Activated naive CD8-positive, alpha-beta T cell treated with anti-CD3 and anti-CD28 coated beads, Interleukin-2, amount 10 ng/mL, durations not matched to agents 7 days and 5 days (primary cell): Measurements from ENCODE around the gene LCAT. TPM values are rescaled to one million over a fixed set of nuclear protein-coding genes. Genes with fewer than 3 reads are reported as not detected.
"Not testable (repeated sequence)": the region's sequence is repeated elsewhere in the genome, so short reads cannot be mapped to it uniquely, and the experiment has no call there.

Experiments used
- ATAC-seq: fragments of 150-1000 bp; cut with Tn5 transposase; one replicate; pipeline ENCODE4 v1.10.0; 2021; ENCODE audit warnings: low read depth, moderate library complexity
- POLR2A ChIA-PET: fragments of 350-600 bp; sonication (Branson Sonifier 250); formaldehyde crosslinking; loops from one replicate; lab custom pipeline; 2021; ENCODE audit warnings: antibody characterized with exemption; lab: Charles Lee
- DNase-seq: peaks from one replicate; pipeline ENCODE4 v3.0.0; 2021
- H3K27ac Mint-ChIP-seq: one replicate; pipeline ENCODE4 v1.8.0; 2022; ENCODE audit warnings: mild to moderate bottlenecking, mixed read lengths
- H3K27me3 Mint-ChIP-seq: one replicate; pipeline ENCODE4 v1.8.0; 2022; ENCODE audit warnings: mild to moderate bottlenecking, moderate library complexity, mixed read lengths
- H3K36me3 Mint-ChIP-seq: one replicate; pipeline ENCODE4 v1.8.0; 2021; ENCODE audit warnings: mild to moderate bottlenecking, mixed read lengths
- H3K4me1 Mint-ChIP-seq: one replicate; pipeline ENCODE4 v1.8.0; 2021; ENCODE audit warnings: mixed read lengths
- H3K4me3 Mint-ChIP-seq: one replicate; pipeline ENCODE4 v1.8.0; 2022; ENCODE audit warnings: mild to moderate bottlenecking, moderate library complexity, mixed read lengths
- H3K9me3 Mint-ChIP-seq: one replicate; pipeline ENCODE4 v1.8.0; 2021; ENCODE audit warnings: mixed read lengths
- total RNA-seq, 2 experiments: library from RNA; stranded (reverse); gene quantifications; one replicate each; pipeline ENCODE4 v1.2.3, GENCODE V29; 2021

Gene LCAT
- total RNA-seq, 2 experiments from 2014 or later = 17.6 to 23.6 TPM

DNA sequence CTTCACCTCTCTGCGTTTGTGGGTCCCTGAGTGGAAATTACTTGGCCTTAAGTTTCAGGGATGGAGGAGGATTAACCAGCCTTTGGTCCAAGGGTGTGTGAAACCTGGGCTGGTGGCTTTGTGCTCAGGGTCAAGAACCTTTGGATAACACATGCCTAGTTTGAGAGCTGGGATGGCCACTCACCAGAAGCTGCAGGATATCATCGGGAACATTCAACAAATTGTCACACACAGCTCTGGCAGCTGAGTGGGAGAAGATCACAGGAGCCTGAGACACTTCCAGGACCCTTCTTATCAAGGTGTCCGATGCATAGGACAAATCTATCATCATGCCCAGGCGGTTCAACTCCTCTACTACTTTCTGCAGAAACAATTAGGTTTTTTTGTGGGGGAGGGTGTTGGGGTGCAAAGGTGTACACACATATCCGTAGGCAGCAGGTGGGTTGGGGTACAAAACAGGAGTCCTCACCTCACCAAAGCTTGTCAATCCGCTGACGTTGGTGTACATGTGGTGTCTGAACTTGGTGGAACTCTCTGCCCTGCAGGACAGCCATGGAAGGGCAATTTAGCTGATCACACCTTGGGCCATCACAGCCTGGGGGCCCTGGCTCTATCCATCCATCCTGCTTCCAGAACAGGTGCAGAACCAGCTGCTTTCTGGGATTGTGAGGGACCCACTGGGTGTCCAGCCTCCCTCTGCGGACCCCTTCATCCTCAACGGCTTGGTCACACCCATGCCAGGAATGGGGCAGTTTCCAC, 33.7 kb upstream of the LCAT start:
- Mint-ChIP-seq H3K9me3 (no peaks in the 10 kb centered on the region), H3K27me3 (peaks cover 5% of the 10 kb centered on the region), H3K36me3 (no peaks in the 10 kb centered on the region), H3K4me3 (no peak overlapping the region), H3K4me1 (peaks cover 1% of the 10 kb centered on the region), H3K27ac (no peak overlapping the region)
- ATAC-seq = no peak
- no peak for DNase-seq
- POLR2A ChIA-PET = no interaction called here

- Mint-ChIP-seq H3K27me3 (peaks cover 5% of the 10 kb centered on the region), H3K36me3 (no peaks in the 10 kb centered on the region), H3K27ac (no peak overlapping the region), H3K4me3 (no peak overlapping the region), H3K4me1 (peaks cover 1% of the 10 kb centered on the region), H3K9me3 (no peaks in the 10 kb centered on the region)
- DNase-seq (no peak), ATAC-seq (no peak)
- POLR2A ChIA-PET = no interaction called here
These were observed 33.1 kb upstream of the LCAT start for GRCh38 chr16:67977005-67977404.

GRCh38 chr16:67976205-67976604, 32.3 kb upstream of the LCAT start:
- peaks cover 1% of the 10 kb centered on the region for H3K4me1 Mint-ChIP-seq
- POLR2A ChIA-PET = no interaction called here
- H3K27me3 Mint-ChIP-seq = peaks cover 5% of the 10 kb centered on the region
- ATAC-seq (no peak), DNase-seq (no peak)
- no peak overlapping the region for H3K4me3 Mint-ChIP-seq
- H3K27ac Mint-ChIP-seq = no peak overlapping the region
- no peaks in the 10 kb centered on the region for H3K36me3 Mint-ChIP-seq
- no peaks in the 10 kb centered on the region for H3K9me3 Mint-ChIP-seq

GRCh38 chr16:67975321-67976105, 31.6 kb upstream of the LCAT start:
- ATAC-seq (no peak), DNase-seq (no peak)
- POLR2A ChIA-PET = interaction anchor here (0.9 kb wide), 1 partner anchor 8 kb away, joined by 3 read pairs; no protein-coding TSS in a partner anchor
- Mint-ChIP-seq H3K4me1 (peaks cover 1% of the 10 kb centered on the region), H3K27me3 (peaks cover 5% of the 10 kb centered on the region), H3K9me3 (no peaks in the 10 kb centered on the region), H3K4me3 (no peak overlapping the region), H3K27ac (no peak overlapping the region), H3K36me3 (no peaks in the 10 kb centered on the region)

- not testable (repeated sequence) for H3K27me3 Mint-ChIP-seq, H3K36me3 Mint-ChIP-seq, H3K4me3 Mint-ChIP-seq, H3K9me3 Mint-ChIP-seq, ATAC-seq, H3K27ac Mint-ChIP-seq, DNase-seq
- H3K4me1 Mint-ChIP-seq = peaks cover 11% of the 10 kb centered on the region
- POLR2A ChIA-PET = interaction anchor here (1.0 kb wide), 1 partner anchor 11 kb away, joined by 3 read pairs; no protein-coding TSS in a partner anchor
These were observed 28.4 kb upstream of the LCAT start for GRCh38 chr16:67972285-67972684.

- H3K9me3 Mint-ChIP-seq = no peaks in the 10 kb centered on the region
- H3K36me3 Mint-ChIP-seq = no peaks in the 10 kb centered on the region
- DNase-seq (no peak), ATAC-seq (no peak)
- POLR2A ChIA-PET = interaction anchor here (1.0 to 4.0 kb wide), 3 partner anchors 12 to 35 kb away, joined by 3 to 27 read pairs (median 4); partner anchors contain the start of gene PSMB10
- H3K4me3 Mint-ChIP-seq = no peak overlapping the region
- no peaks in the 10 kb centered on the region for H3K27me3 Mint-ChIP-seq
- H3K4me1 Mint-ChIP-seq = peaks cover 20% of the 10 kb centered on the region
- no peak overlapping the region for H3K27ac Mint-ChIP-seq
These were observed 27.2 kb upstream of the LCAT start for GRCh38 chr16:67971111-67971510.

DNA sequence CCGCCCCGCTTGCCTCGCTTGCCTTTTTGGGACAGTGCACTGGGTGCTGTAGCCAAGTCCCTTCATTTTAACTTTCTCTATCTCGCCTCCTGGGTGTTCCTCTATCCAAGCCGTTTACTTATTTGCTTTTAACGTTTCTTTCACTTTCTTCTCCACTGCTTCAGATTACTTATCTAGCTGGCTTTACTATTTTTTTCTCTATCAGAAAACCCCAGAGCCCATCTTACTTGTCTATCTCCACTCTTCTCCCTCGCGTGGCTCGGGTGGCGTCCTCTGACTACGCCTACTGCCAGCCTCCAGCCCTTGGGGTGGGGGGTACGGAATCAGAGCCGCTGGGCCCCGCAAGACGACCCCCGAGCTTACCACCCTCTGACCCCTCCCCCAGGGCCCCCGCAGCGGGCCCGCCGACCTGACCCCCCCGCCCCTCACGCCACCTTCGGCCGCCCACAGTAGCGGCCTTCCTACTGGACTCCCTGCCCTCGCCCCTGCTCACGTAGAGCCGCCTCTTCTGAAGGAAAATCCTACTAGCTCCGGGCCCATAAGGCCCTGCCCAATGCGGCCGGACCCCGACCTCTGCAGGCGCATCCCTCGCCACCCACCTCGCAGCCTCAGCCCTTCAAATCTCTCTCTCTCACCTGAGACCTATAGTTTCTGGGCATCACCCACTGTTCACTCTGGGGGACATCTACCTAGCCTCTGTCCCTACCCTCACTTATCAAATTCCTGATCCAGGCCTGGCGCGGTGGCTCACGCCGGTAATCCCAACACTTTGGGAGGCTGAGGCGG, 25.5 kb upstream of the LCAT start:
- Mint-ChIP-seq H3K9me3 (no peaks in the 10 kb centered on the region), H3K27me3 (no peaks in the 10 kb centered on the region), H3K36me3 (no peaks in the 10 kb centered on the region), H3K27ac (peak overlapping the region; percentile 99), H3K4me3 (peak overlapping the region; percentile 96), H3K4me1 (peaks cover 22% of the 10 kb centered on the region)
- no peak for ATAC-seq
- DNase-seq = no peak
- POLR2A ChIA-PET = interaction anchor here (0.6 to 4.0 kb wide), 9 partner anchors 12 to 300 kb away, joined by 3 to 27 read pairs (median 4); partner anchors contain the start of gene PSMB10

- H3K4me3 Mint-ChIP-seq = peak within 1 kb of the TSS; percentile 100
- H3K4me1 Mint-ChIP-seq = peaks cover 22% of the 10 kb centered on the region
- H3K27me3 Mint-ChIP-seq = no peaks in the 10 kb centered on the region
- POLR2A ChIA-PET = interaction anchor here (0.6 to 4.0 kb wide), 13 partner anchors 13 to 301 kb away, joined by 3 to 27 read pairs (median 3); partner anchors contain the start of gene PSMB10
- H3K36me3 Mint-ChIP-seq = peaks cover 1% of the 10 kb centered on the region
- peak within 1 kb of the TSS; percentile 99 for H3K27ac Mint-ChIP-seq
- DNase-seq (peak; percentile 96), ATAC-seq (peak; percentile 91)
- no peaks in the 10 kb centered on the region for H3K9me3 Mint-ChIP-seq
These were observed 24.7 kb upstream of the LCAT start, which contains the start of gene SLC12A4 for GRCh38 chr16:67968400-67969253. SLC12A4 (minus strand) TSS chr16:67968637; CDS start chr16:67968553, 84 bp downstream.

GRCh38 chr16:67967958-67968399, 24.1 kb upstream of the LCAT start:
- peak; percentile 65 for DNase-seq
- Mint-ChIP-seq H3K4me3 (peak overlapping the region; percentile 100), H3K27me3 (no peaks in the 10 kb centered on the region), H3K27ac (peak overlapping the region; percentile 98), H3K4me1 (peaks cover 22% of the 10 kb centered on the region), H3K9me3 (no peaks in the 10 kb centered on the region), H3K36me3 (peaks cover 3% of the 10 kb centered on the region)
- POLR2A ChIA-PET = interaction anchor here (0.6 to 4.0 kb wide), 9 partner anchors 16 to 127 kb away, joined by 3 to 27 read pairs (median 3); partner anchors contain the start of gene PSMB10
- ATAC-seq = peak; percentile 7

DNA sequence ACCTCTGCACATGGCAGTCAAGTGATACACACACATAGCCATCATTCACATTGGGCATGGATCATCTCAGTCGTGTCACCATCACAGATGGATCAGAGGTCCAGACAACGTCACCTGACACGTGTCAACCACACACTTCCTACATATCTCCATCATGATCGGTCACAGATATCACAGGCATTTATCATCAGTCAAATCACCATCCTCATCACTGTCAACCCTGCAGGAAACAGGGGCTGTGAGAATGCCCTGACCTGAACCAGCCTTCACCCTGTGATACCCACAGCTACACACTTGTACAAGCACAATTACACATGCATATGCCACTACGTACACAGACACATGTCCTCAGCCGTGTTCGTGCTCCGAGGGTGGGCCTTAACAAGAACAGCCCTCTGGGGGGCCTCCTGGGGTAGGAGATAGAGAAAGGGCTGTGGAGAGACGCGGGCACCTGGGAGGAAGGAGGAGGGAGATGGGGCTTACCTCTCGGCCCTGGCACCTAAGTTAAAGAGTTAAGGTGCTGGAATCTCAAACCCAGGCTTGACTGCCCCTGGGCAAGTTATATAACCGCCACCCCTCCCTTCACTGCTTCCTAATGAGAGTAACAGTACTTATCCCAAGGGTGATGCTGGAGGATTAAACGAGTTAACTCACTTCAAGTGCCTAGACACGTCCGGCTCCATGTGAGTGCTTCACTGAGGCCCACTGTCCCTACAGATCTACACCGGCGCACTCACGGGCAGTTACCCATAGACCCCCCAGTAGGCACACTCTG, 23.4 kb upstream of the LCAT start:
- H3K27me3 Mint-ChIP-seq = no peaks in the 10 kb centered on the region
- peak overlapping the region; percentile 98 for H3K27ac Mint-ChIP-seq
- peak; percentile 52 for DNase-seq
- H3K4me3 Mint-ChIP-seq = peak overlapping the region; percentile 100
- no peaks in the 10 kb centered on the region for H3K9me3 Mint-ChIP-seq
- H3K36me3 Mint-ChIP-seq = peaks cover 5% of the 10 kb centered on the region
- H3K4me1 Mint-ChIP-seq = peaks cover 22% of the 10 kb centered on the region
- ATAC-seq = peak; percentile 16
- POLR2A ChIA-PET = interaction anchor here (0.6 to 4.0 kb wide), 10 partner anchors 16 to 126 kb away, joined by 3 to 27 read pairs (median 3); partner anchors contain the start of genes DPEP2 and PSMB10

DNA sequence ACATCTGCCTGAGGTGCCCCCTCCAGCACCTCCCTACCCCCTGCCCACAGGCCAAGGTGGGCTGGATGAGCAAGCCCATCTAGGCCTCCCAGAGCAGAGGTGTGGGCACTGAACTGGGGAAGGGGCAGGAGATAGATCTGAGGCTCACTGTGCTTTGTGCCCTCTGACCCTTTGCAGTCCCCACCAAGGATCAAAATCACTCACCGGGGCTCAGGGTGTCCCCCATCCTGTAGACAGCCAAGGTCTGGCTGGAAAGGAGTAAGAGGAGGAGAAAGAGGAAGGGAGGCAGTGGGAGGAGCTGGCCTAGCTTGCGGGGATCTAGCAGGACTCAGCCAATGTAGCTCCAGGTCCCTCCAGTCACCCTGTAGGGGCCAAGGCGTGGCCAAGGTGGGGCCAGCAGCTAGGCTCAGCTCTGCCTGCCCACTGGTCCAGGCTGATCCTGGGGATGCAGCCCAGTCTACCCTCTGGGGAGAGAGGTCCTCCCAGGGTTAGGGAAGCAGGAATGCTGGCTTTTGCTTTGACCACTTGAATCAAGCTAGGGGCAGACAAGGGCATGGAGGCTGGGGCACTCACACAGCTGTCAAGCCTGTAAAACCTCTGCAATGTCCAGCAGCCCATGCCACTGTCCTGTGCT, 22.7 kb upstream of the LCAT start:
- H3K27ac Mint-ChIP-seq = peak overlapping the region; percentile 98
- peaks cover 5% of the 10 kb centered on the region for H3K36me3 Mint-ChIP-seq
- peak overlapping the region; percentile 100 for H3K4me3 Mint-ChIP-seq
- no peaks in the 10 kb centered on the region for H3K27me3 Mint-ChIP-seq
- POLR2A ChIA-PET = interaction anchor here (0.6 to 1.6 kb wide), 5 partner anchors 30 to 119 kb away, joined by 3 to 6 read pairs (median 3); partner anchors contain the start of genes DPEP2 and PSMB10
- no peaks in the 10 kb centered on the region for H3K9me3 Mint-ChIP-seq
- no peak for DNase-seq
- ATAC-seq = no peak
- H3K4me1 Mint-ChIP-seq = peaks cover 22% of the 10 kb centered on the region
